HepG2 (cell line): ENCODE data around the gene PPP4R3A. TPM values are rescaled to one million over a fixed set of nuclear protein-coding genes. Genes with fewer than 3 reads are reported as not detected.

Experiments used
- ARNTL ChIP-seq: sonication (generic); formaldehyde crosslinking; IDR thresholded peaks from 2 replicates; pipeline ENCODE4 v1.4.0; 2020; ENCODE audit warnings: mild to moderate bottlenecking, missing genetic modification reagents
- BRCA1 ChIP-seq: sonication (generic); formaldehyde crosslinking; IDR thresholded peaks from 2 replicates; pipeline ENCODE4 v1.4.0; 2020; ENCODE audit warnings: missing genetic modification reagents
- FOXC1 ChIP-seq: sonication (generic); formaldehyde crosslinking; IDR thresholded peaks from 2 replicates; pipeline ENCODE4 v1.8.0; 2022; ENCODE audit warnings: mild to moderate bottlenecking, missing genetic modification reagents, borderline replicate concordance
- HHEX ChIP-seq: IDR thresholded peaks from 2 replicates; pipeline ENCODE4 v1.6.1; 2016; ENCODE audit warnings: control low read depth
- PRMT3 ChIP-seq: sonication (generic); formaldehyde crosslinking; IDR thresholded peaks from 2 replicates; pipeline ENCODE4 v1.8.1; 2022; ENCODE audit warnings: low read depth, mild to moderate bottlenecking, moderate library complexity, missing genetic modification reagents, borderline replicate concordance
- SAFB2 ChIP-seq: sonication (generic); formaldehyde crosslinking; IDR thresholded peaks from 2 replicates; pipeline ENCODE4 v1.5.1; 2020; ENCODE audit warnings: missing genetic modification reagents, low read depth, mild to moderate bottlenecking, borderline replicate concordance
- SOX6 ChIP-seq, 2 experiments: fragments of 450-650 bp in 1 of 2; sonication (generic) in 1 of 2; formaldehyde crosslinking in 1 of 2; IDR thresholded peaks; 2 replicates each; pipeline versions ENCODE4 v1.4.0 to v1.6.1; 2017 to 2020; ENCODE audit warnings: antibody characterized with exemption in 1 of 2, mild to moderate bottlenecking in 1 of 2, missing genetic modification reagents in 1 of 2
- SYNCRIP ChIP-seq: fragments of 200-400 bp; formaldehyde crosslinking; IDR thresholded peaks from 2 replicates; pipeline ENCODE4 v1.6.1; 2018; ENCODE audit warnings: mild to moderate bottlenecking, low read depth, low read length; ENCODE audit not compliant: insufficient read depth
- ZNF260 ChIP-seq: sonication (generic); formaldehyde crosslinking; IDR thresholded peaks from 2 replicates; pipeline ENCODE4 v1.4.0; 2020; ENCODE audit warnings: missing genetic modification reagents, low read depth, mild to moderate bottlenecking, borderline replicate concordance
- ZNF343 ChIP-seq: sonication (generic); formaldehyde crosslinking; IDR thresholded peaks from 2 replicates; pipeline ENCODE4 v1.4.0; 2020; ENCODE audit warnings: mild to moderate bottlenecking, missing genetic modification reagents
- ZNF431 ChIP-seq: sonication (generic); formaldehyde crosslinking; IDR thresholded peaks from 2 replicates; pipeline ENCODE4 v1.9.0; 2022; ENCODE audit warnings: missing genetic modification reagents, low read depth, mild to moderate bottlenecking, borderline replicate concordance
- ZNF44 ChIP-seq: sonication (generic); formaldehyde crosslinking; IDR thresholded peaks from 2 replicates; pipeline ENCODE4 v1.5.1; 2020; ENCODE audit warnings: mild to moderate bottlenecking, missing genetic modification reagents
- ZNF709 ChIP-seq: sonication (generic); formaldehyde crosslinking; IDR thresholded peaks from 2 replicates; pipeline ENCODE4 v1.5.0; 2020; ENCODE audit warnings: mild to moderate bottlenecking, missing genetic modification reagents
- ZNF790 ChIP-seq: sonication (generic); formaldehyde crosslinking; IDR thresholded peaks from 2 replicates; pipeline ENCODE4 v1.8.0; 2022; ENCODE audit warnings: missing genetic modification reagents, mild to moderate bottlenecking, borderline replicate concordance
- ZSCAN20 ChIP-seq: sonication (generic); formaldehyde crosslinking; IDR thresholded peaks from 2 replicates; pipeline ENCODE4 v1.4.0; 2020; ENCODE audit warnings: missing genetic modification reagents, mild to moderate bottlenecking, borderline replicate concordance
- polyA plus RNA-seq, 8 experiments: library from polyadenylated mRNA; depleted of rRNA in 3 of 8; stranded (reverse) in 7 of 8; unstranded in 1 of 8; fragments of >200 nt; fragmentation: Illumina TruSeq in 4 of 8; extraction: Trizol in 4 of 8; gene quantifications; 2 replicates each; pipeline versions ENCODE4 v1.2.1 to v1.2.3, GENCODE V29; 2011 to 2016; ENCODE audit warnings: low read depth in 4 of 8, missing spikeins in 1 of 8, mixed read lengths in 1 of 8; ENCODE audit not compliant: insufficient read depth in 1 of 8
- total RNA-seq, 5 experiments: library from RNA; depleted of rRNA; stranded (reverse); fragments of >200 nt; fragmentation: Illumina TruSeq; extraction: Trizol; gene quantifications; 2 replicates each; pipeline ENCODE4 v1.2.3, GENCODE V29; 2016; ENCODE audit warnings: low read depth in 1 of 5
- TF ChIP-seq, protein P1 (sequence below): sonication (generic); formaldehyde crosslinking; IDR thresholded peaks from 2 replicates; pipeline ENCODE4 v1.8.0; 2022; ENCODE audit warnings: missing genetic modification reagents, mild to moderate bottlenecking, borderline replicate concordance
- TF ChIP-seq, protein P2 (sequence below): IDR thresholded peaks from 2 replicates; pipeline ENCODE4 v1.6.1; 2016
- TF ChIP-seq, protein P3 (sequence below): sonication (generic); formaldehyde crosslinking; IDR thresholded peaks from 2 replicates; pipeline ENCODE4 v1.4.0; 2020; ENCODE audit warnings: missing genetic modification reagents, mild to moderate bottlenecking, borderline replicate concordance
- TF ChIP-seq, protein P4 (sequence below): sonication (generic); formaldehyde crosslinking; IDR thresholded peaks from 2 replicates; pipeline ENCODE4 v1.8.1; 2023; ENCODE audit warnings: mild to moderate bottlenecking, inconsistent platforms, moderate library complexity, missing genetic modification reagents, borderline replicate concordance
- TF ChIP-seq, protein P5 (sequence below): sonication (generic); formaldehyde crosslinking; IDR thresholded peaks from 2 replicates; pipeline ENCODE4 v1.4.0; 2020; ENCODE audit warnings: missing genetic modification reagents

Gene PPP4R3A
- total and polyA plus RNA-seq, 2 of the 13 experiments (the other 11 are each of a cell fraction or from before 2014, with no cell fraction given) = 22.5 to 57.4 TPM

DNA sequence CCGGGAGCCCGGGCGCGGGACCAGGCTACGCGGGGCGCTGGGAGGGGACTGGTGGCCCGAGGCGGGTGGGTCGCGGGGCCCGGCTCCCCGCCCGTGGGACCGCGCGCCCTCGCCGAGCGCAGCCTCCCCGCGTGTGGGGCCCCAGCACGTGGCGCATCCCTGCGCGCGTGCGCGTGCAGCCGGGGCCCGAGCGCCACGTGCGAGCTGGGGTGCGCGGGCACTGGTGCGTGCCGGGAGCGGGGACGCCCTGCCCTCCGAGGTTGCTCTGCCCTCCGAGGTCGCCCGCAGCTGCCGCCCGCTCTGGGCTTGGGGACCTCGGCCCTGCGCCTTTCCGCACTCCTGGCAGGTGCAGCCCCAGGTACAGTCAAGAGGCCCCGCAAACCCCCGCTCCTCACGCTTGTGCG is 92.1 kb downstream of the PPP4R3A start (continued):
- peak; percentile 94 for TF ChIP-seq ZNF709 (CRISPR knock-in tag)
- TF ChIP-seq ARNTL = peak; percentile 50; the same call in 1 of the 2 replicates
- peak; percentile 74; the same call in 1 of the 2 replicates for TF ChIP-seq SAFB2
- peak; percentile 75; the same call in 1 of the 2 replicates for TF ChIP-seq ZNF790 (CRISPR knock-in tag)
- TF ChIP-seq ZNF260 (CRISPR knock-in tag) = no peak
- peak; percentile 85; the same call in 1 of the 2 replicates for TF ChIP-seq ZNF431 (CRISPR knock-in tag)
- TF ChIP-seq ZSCAN20 (CRISPR knock-in tag) = peak; percentile 63; the same call in 1 of the 2 replicates
- TF ChIP-seq FOXC1 (CRISPR knock-in tag) = peak; percentile 81
- TF ChIP-seq ZNF44 = no peak
- 0 out of 2 replicates have a peak, but pooled peaks have one; percentile 13 for TF ChIP-seq BRCA1
- TF ChIP-seq, protein P1, sequence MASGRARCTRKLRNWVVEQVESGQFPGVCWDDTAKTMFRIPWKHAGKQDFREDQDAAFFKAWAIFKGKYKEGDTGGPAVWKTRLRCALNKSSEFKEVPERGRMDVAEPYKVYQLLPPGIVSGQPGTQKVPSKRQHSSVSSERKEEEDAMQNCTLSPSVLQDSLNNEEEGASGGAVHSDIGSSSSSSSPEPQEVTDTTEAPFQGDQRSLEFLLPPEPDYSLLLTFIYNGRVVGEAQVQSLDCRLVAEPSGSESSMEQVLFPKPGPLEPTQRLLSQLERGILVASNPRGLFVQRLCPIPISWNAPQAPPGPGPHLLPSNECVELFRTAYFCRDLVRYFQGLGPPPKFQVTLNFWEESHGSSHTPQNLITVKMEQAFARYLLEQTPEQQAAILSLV (CRISPR knock-in tag) = peak; percentile 32; the same call in 1 of the 2 replicates
- no peak for TF ChIP-seq SOX6 (IDR thresholded peaks at IDR 0.05)
- peak; percentile 5; the same call in 1 of the 2 replicates for TF ChIP-seq SOX6 (CRISPR knock-in tag; IDR thresholded peaks at IDR 0.05)
- TF ChIP-seq, protein P2, sequence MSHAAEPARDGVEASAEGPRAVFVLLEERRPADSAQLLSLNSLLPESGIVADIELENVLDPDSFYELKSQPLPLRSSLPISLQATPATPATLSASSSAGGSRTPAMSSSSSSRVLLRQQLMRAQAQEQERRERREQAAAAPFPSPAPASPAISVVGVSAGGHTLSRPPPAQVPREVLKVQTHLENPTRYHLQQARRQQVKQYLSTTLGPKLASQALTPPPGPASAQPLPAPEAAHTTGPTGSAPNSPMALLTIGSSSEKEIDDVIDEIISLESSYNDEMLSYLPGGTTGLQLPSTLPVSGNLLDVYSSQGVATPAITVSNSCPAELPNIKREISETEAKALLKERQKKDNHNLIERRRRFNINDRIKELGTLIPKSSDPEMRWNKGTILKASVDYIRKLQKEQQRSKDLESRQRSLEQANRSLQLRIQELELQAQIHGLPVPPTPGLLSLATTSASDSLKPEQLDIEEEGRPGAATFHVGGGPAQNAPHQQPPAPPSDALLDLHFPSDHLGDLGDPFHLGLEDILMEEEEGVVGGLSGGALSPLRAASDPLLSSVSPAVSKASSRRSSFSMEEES (CRISPR knock-in tag) = peak; percentile 25; the same call in 1 of the 2 replicates
- TF ChIP-seq, protein P3, sequence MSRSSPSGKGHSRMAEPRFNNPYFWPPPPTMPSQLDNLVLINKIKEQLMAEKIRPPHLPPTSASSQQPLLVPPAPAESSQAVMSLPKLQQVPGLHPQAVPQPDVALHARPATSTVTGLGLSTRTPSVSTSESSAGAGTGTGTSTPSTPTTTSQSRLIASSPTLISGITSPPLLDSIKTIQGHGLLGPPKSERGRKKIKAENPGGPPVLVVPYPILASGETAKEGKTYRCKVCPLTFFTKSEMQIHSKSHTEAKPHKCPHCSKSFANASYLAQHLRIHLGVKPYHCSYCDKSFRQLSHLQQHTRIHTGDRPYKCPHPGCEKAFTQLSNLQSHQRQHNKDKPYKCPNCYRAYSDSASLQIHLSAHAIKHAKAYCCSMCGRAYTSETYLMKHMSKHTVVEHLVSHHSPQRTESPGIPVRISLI (CRISPR knock-in tag) = peak; percentile 32; the same call in 1 of the 2 replicates
- TF ChIP-seq HHEX (CRISPR knock-in tag) = no peak
- TF ChIP-seq SYNCRIP = no peak
- peak; percentile 68; the same call in 1 of the 2 replicates for TF ChIP-seq PRMT3
- TF ChIP-seq ZNF343 (CRISPR knock-in tag) = peak; percentile 67; the same call in 1 of the 2 replicates
- TF ChIP-seq, protein P4, sequence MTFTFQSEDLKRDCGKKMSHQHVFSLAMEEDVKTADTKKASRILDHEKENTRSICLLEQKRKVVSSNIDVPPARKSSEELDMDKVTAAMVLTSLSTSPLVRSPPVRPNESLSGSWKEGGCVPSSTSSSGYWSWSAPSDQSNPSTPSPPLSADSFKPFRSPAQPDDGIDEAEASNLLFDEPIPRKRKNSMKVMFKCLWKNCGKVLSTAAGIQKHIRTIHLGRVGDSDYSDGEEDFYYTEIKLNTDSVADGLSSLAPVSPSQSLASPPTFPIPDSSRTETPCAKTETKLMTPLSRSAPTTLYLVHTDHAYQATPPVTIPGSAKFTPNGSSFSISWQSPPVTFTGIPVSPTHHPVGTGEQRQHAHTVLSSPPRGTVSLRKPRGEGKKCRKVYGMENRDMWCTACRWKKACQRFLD (CRISPR knock-in tag) = peak; percentile 95; the same call in 1 of the 2 replicates
- TF ChIP-seq, protein P5, sequence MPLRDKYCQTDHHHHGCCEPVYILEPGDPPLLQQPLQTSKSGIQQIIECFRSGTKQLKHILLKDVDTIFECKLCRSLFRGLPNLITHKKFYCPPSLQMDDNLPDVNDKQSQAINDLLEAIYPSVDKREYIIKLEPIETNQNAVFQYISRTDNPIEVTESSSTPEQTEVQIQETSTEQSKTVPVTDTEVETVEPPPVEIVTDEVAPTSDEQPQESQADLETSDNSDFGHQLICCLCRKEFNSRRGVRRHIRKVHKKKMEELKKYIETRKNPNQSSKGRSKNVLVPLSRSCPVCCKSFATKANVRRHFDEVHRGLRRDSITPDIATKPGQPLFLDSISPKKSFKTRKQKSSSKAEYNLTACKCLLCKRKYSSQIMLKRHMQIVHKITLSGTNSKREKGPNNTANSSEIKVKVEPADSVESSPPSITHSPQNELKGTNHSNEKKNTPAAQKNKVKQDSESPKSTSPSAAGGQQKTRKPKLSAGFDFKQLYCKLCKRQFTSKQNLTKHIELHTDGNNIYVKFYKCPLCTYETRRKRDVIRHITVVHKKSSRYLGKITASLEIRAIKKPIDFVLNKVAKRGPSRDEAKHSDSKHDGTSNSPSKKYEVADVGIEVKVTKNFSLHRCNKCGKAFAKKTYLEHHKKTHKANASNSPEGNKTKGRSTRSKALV (CRISPR knock-in tag) = no peak; the same call in 1 of the 2 replicates
